IMR-90 (cell line): ENCODE results near the gene INO80B. TPM values are rescaled to one million over a fixed set of nuclear protein-coding genes. Genes with fewer than 3 reads are reported as not detected.

ENCODE experiments used
- ATAC-seq: fragments of 200-7000 bp; cut with Tn5 transposase; 2 replicates; pipeline ENCODE4 v1.9.1; 2020; ENCODE audit warnings: low read depth, mild to moderate bottlenecking, moderate library complexity
- BruUV-seq: library from RNA; stranded (reverse); fragments of 400-500 nt; replicated peaks from 2 replicates; lab custom pipeline; 2021; lab: Mats Ljungman, UMichigan
- CTCF ChIA-PET: fragments of 300-600 bp; formaldehyde crosslinking; extraction: SDS; loops from one replicate; lab custom pipeline; 2021; ENCODE audit warnings: antibody characterized with exemption; lab: Yijun Ruan, JAX
- POLR2A ChIA-PET: fragments of 300-600 bp; sonication (Branson Sonifier 250); formaldehyde crosslinking; loops from one replicate; lab custom pipeline; 2022; ENCODE audit warnings: antibody characterized with exemption; ENCODE audit not compliant: unreplicated experiment; lab: Charles Lee
- DNase-seq: peaks from one replicate; pipeline ENCODE4 v3.0.0; 2013
- H2AFZ ChIP-seq: replicated peaks from 2 replicates; pipeline ENCODE3; 2013; ENCODE audit warnings: low read length, mild to moderate bottlenecking; ENCODE audit not compliant: poor library complexity
- H2AK5ac ChIP-seq: 2 replicates; pipeline ENCODE4 v1.6.1; 2013; ENCODE audit warnings: low read depth, low read length, inconsistent platforms
- H2AK9ac ChIP-seq: replicated peaks from 2 replicates; pipeline ENCODE3; 2013; ENCODE audit warnings: mild to moderate bottlenecking, low read depth, low read length, moderate library complexity; ENCODE audit not compliant: poor library complexity
- H2BK120ac ChIP-seq: 2 replicates; pipeline ENCODE4 v1.6.1; 2013; ENCODE audit warnings: low read depth, low read length, inconsistent platforms
- H2BK15ac ChIP-seq: 3 replicates; pipeline ENCODE4 v1.6.1; 2013; ENCODE audit warnings: low read depth, low read length, inconsistent platforms
- H2BK20ac ChIP-seq: 2 replicates; pipeline ENCODE4 v1.6.1; 2013; ENCODE audit warnings: low read depth, mild to moderate bottlenecking, inconsistent platforms, low read length, moderate library complexity
- H2BK5ac ChIP-seq: 2 replicates; pipeline ENCODE4 v1.6.1; 2013; ENCODE audit warnings: mild to moderate bottlenecking, low read depth, low read length, inconsistent platforms; ENCODE audit not compliant: poor library complexity, severe bottlenecking
- H3K14ac ChIP-seq: replicated peaks from 2 replicates; pipeline ENCODE4 v1.6.1; 2013; ENCODE audit warnings: low read depth, low read length, inconsistent platforms
- H3K18ac ChIP-seq: 2 replicates; pipeline ENCODE4 v1.6.1; 2013; ENCODE audit warnings: low read depth, low read length, control low read depth
- H3K23ac ChIP-seq: 2 replicates; pipeline ENCODE4 v1.6.1; 2013; ENCODE audit warnings: low read depth, low read length, inconsistent platforms
- H3K27ac ChIP-seq: 2 replicates; pipeline ENCODE4 v1.5.1; 2013; ENCODE audit warnings: mild to moderate bottlenecking, control low read depth, low read length; ENCODE audit not compliant: insufficient read depth
- H3K27me3 ChIP-seq: 2 replicates; pipeline ENCODE4 v1.6.1; 2013; ENCODE audit warnings: low read length; ENCODE audit not compliant: control insufficient read depth, insufficient read depth
- H3K36me3 ChIP-seq: 2 replicates; pipeline ENCODE4 v1.6.1; 2013; ENCODE audit warnings: low read length, mixed read lengths; ENCODE audit not compliant: control insufficient read depth, insufficient read depth
- H3K4ac ChIP-seq: 2 replicates; pipeline ENCODE4 v1.6.1; 2013; ENCODE audit warnings: low read depth, low read length, inconsistent platforms
- H3K4me1 ChIP-seq: 2 replicates; pipeline ENCODE4 v1.6.1; 2013; ENCODE audit warnings: low read length, mixed read lengths; ENCODE audit not compliant: control insufficient read depth, insufficient read depth
- H3K4me2 ChIP-seq: 2 replicates; pipeline ENCODE4 v1.6.1; 2013; ENCODE audit warnings: low read depth, mild to moderate bottlenecking, control low read depth, low read length, moderate library complexity
- H3K4me3 ChIP-seq: 2 replicates; pipeline ENCODE4 v1.5.1; 2013; ENCODE audit warnings: low read depth, mild to moderate bottlenecking, control low read depth, low read length, moderate library complexity; ENCODE audit not compliant: insufficient read depth
- H3K56ac ChIP-seq: 2 replicates; pipeline ENCODE4 v1.6.1; 2013; ENCODE audit warnings: low read length, inconsistent platforms; ENCODE audit not compliant: insufficient read depth; ENCODE audit errors: extremely low read depth
- H3K79me1 ChIP-seq, 2 experiments: 2 replicates each; pipeline ENCODE4 v1.6.1; 2013; ENCODE audit warnings: low read length in 2 of 2, inconsistent platforms in 1 of 2, low read depth in 1 of 2
- H3K9ac ChIP-seq: 2 replicates; pipeline ENCODE4 v1.6.1; 2013; ENCODE audit warnings: low read depth, low read length, control low read depth
- H3K9me1 ChIP-seq: 2 replicates; pipeline ENCODE4 v1.6.1; 2013; ENCODE audit warnings: low read length, inconsistent platforms; ENCODE audit not compliant: insufficient read depth
- H3K9me3 ChIP-seq: 2 replicates; pipeline ENCODE4 v1.6.1; 2013; ENCODE audit warnings: low read length; ENCODE audit not compliant: control insufficient read depth, insufficient read depth
- H4K20me1 ChIP-seq: 2 replicates; pipeline ENCODE4 v1.6.1; 2013; ENCODE audit warnings: low read length, inconsistent platforms; ENCODE audit not compliant: insufficient read depth
- H4K5ac ChIP-seq: 2 replicates; pipeline ENCODE4 v1.6.1; 2013; ENCODE audit warnings: mild to moderate bottlenecking, low read depth, low read length, control low read depth
- H4K8ac ChIP-seq, 2 experiments: 2 replicates each; pipeline ENCODE4 v1.6.1; 2013; ENCODE audit warnings: low read depth in 2 of 2, low read length in 2 of 2, control low read depth in 1 of 2, inconsistent platforms in 1 of 2
- H4K91ac ChIP-seq: 2 replicates; pipeline ENCODE4 v1.6.1; 2013; ENCODE audit warnings: low read depth, low read length, inconsistent platforms; ENCODE audit not compliant: insufficient read depth
- BHLHE40 ChIP-seq: fragments of 150-350 bp; IDR thresholded peaks from 2 replicates; pipeline ENCODE4 v1.6.1; 2016; ENCODE audit warnings: mild to moderate bottlenecking, low read depth, low read length
- CEBPB ChIP-seq: IDR thresholded peaks from 2 replicates; pipeline ENCODE4 v1.6.1; 2012; ENCODE audit warnings: low read depth, low read length, improper control_type of control experiment
- CHD1 ChIP-seq: IDR thresholded peaks from 2 replicates; pipeline ENCODE4 v1.6.1; 2012; ENCODE audit warnings: low read depth, low read length, improper control_type of control experiment
- CTCF ChIP-seq: conservative IDR thresholded peaks from 2 replicates; pipeline ENCODE4 v1.5.1; 2012; ENCODE audit warnings: mild to moderate bottlenecking, low read depth, low read length, improper control_type of control experiment
- FOS ChIP-seq: fragments of 150-350 bp; IDR thresholded peaks from 2 replicates; pipeline ENCODE4 v1.6.1; 2016; ENCODE audit warnings: low read depth, low read length
- MAFK ChIP-seq: IDR thresholded peaks from 2 replicates; pipeline ENCODE4 v1.6.1; 2012; ENCODE audit warnings: low read depth, low read length, improper control_type of control experiment
- MXI1 ChIP-seq: IDR thresholded peaks from 2 replicates; pipeline ENCODE4 v1.6.1; 2012; ENCODE audit warnings: low read depth, mild to moderate bottlenecking, low read length, moderate library complexity, borderline replicate concordance
- NFE2L2 ChIP-seq: fragments of 150-350 bp; IDR thresholded peaks from 2 replicates; pipeline ENCODE4 v1.6.1; 2016; ENCODE audit warnings: low read depth, mild to moderate bottlenecking, low read length
- POLR2A ChIP-seq: IDR thresholded peaks from 2 replicates; pipeline ENCODE4 v1.6.1; 2012; ENCODE audit warnings: mild to moderate bottlenecking, low read depth, low read length
- RAD21 ChIP-seq: IDR thresholded peaks from 2 replicates; pipeline ENCODE4 v1.6.1; 2012; ENCODE audit warnings: low read length, improper control_type of control experiment
- RCOR1 ChIP-seq: IDR thresholded peaks from 2 replicates; pipeline ENCODE4 v1.6.1; 2012; ENCODE audit warnings: mild to moderate bottlenecking, low read length, improper control_type of control experiment; ENCODE audit not compliant: insufficient replicate concordance
- RFX5 ChIP-seq: IDR thresholded peaks from 2 replicates; pipeline ENCODE4 v1.8.0; 2012; ENCODE audit warnings: low read depth, mild to moderate bottlenecking, low read length, moderate library complexity
- USF2 ChIP-seq: fragments of 150-350 bp; IDR thresholded peaks from 2 replicates; pipeline ENCODE4 v1.6.1; 2017; ENCODE audit warnings: mild to moderate bottlenecking, antibody characterized with exemption, low read length, low read depth
- dilution Hi-C: fragments of 300-500 bp; cut with HindIII; formaldehyde crosslinking; loops from one replicate; pipeline ENCODE4 v1.14.3; 2018; ENCODE audit warnings: low sequenced_read_pairs; ENCODE audit not compliant: unreplicated experiment
- in situ Hi-C: fragments of 300-500 bp; cut with MboI; formaldehyde crosslinking; loops from 3 replicates; pipeline ENCODE4 v1.14.3; 2019; ENCODE audit warnings: low sequenced_read_pairs, inconsistent platforms, mixed read lengths
- intact Hi-C: fragments of 100-400 bp; cut with micrococcal nuclease; formaldehyde crosslinking; loops from 2 replicates; pipeline ENCODE4 v1.10.0; 2022
- polyA plus RNA-seq, 3 experiments: library from polyadenylated mRNA; depleted of rRNA; stranded (reverse); fragments of >200 nt; gene quantifications; 2 replicates each; pipeline ENCODE4 v1.2.3, GENCODE V29; 2012; ENCODE audit warnings: low replicate concordance in 1 of 3
- total RNA-seq: library from RNA; depleted of rRNA; stranded (reverse); fragments of >200 nt; gene quantifications from 2 replicates; pipeline ENCODE4 v1.2.3, GENCODE V29; 2012

Gene INO80B
- total and polyA plus RNA-seq, 2 of the 4 experiments (the other 2 are of a cell fraction), result 4.5 to 10.5 TPM

GRCh38 chr2:74454654-74455511 lies at the start of gene INO80B (continued):
- no peak for TF ChIP-seq RFX5
- no peak for TF ChIP-seq RCOR1
- TF ChIP-seq CHD1, result no peak
- TF ChIP-seq POLR2A, result no peak
- peak; percentile 7; the same call in 1 of the 2 replicates for TF ChIP-seq FOS
- peak; percentile 1; the same call in 1 of the 2 replicates for TF ChIP-seq RAD21
- TF ChIP-seq MAFK, result no peak

GRCh38 chr2:74406035-74406434 lies 48.9 kb upstream of the INO80B start:
- Histone ChIP-seq H3K27me3 (peaks cover 2% of the 10 kb centered on the region), H4K8ac (no peak overlapping the region), H2BK120ac (no peak overlapping the region), H4K5ac (no peak overlapping the region), H3K14ac (no peak overlapping the region), H3K23ac (no peak overlapping the region), H3K9me3 (no peaks in the 10 kb centered on the region), H2AFZ (no peak overlapping the region), H3K4ac (no peak overlapping the region), H3K56ac (no peak overlapping the region), H3K4me1 (no peaks in the 10 kb centered on the region), H3K4me3 (no peak overlapping the region), H3K9me1 (no peaks in the 10 kb centered on the region), H2AK5ac (no peak overlapping the region), H3K27ac (no peak overlapping the region), H2AK9ac (no peak overlapping the region), H4K20me1 (no peaks in the 10 kb centered on the region), H4K91ac (no peak overlapping the region), H3K9ac (no peak overlapping the region), H2BK5ac (no peak overlapping the region), H3K36me3 (no peaks in the 10 kb centered on the region), H3K18ac (no peak overlapping the region), H3K4me2 (no peak overlapping the region), H2BK20ac (no peak overlapping the region), H2BK15ac (no peak overlapping the region), H3K79me1 (no peaks in the 10 kb centered on the region)
- DNase-seq, result peak; percentile 40
- dilution Hi-C loops (no loop called here), in situ Hi-C loops (no loop called here), intact Hi-C loops (no loop called here)
- ChIA-PET POLR2A (no interaction called here), CTCF (no interaction called here)
- BruUV-seq, result no TSS peak
- ATAC-seq, result no peak
- TF ChIP-seq USF2, result no peak
- no peak for TF ChIP-seq CTCF
- no peak for TF ChIP-seq RFX5
- TF ChIP-seq RCOR1, result no peak
- TF ChIP-seq CHD1, result no peak
- no peak for TF ChIP-seq POLR2A
- no peak for TF ChIP-seq NFE2L2
- no peak for TF ChIP-seq BHLHE40
- no peak for TF ChIP-seq CEBPB
- TF ChIP-seq MXI1, result no peak
- TF ChIP-seq RAD21, result no peak
